Cerebellar nuclear complex (tissue), 1 donor: ENCODE measurements around the gene EXOC4.

Experiments used
- DNase-seq, 2 experiments: peaks; one replicate each; lab custom pipeline; 2025; lab: John Stamatoyannopoulos, UW

EXOC4 gene

DNA sequence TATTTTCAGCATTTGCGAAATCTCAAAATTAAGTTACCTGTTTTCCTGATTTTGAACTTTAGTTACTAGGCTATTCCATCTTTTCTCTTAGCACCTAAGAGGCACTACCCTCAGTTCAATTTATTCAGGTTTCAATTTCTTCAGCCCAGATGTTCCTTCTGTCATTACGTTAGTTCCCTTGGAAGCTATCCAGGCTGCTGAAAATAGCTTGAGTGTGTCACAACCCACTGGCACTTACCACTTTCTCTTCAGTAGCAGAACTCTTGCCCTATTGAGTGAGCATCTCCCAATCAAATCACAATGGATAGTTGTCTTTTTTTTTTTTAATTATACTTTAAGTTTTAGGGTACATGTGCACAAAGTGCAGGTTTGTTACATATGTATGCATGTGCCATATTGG lies 541.6 kb downstream of the EXOC4 start:
- no peak for DNase-seq

DNA sequence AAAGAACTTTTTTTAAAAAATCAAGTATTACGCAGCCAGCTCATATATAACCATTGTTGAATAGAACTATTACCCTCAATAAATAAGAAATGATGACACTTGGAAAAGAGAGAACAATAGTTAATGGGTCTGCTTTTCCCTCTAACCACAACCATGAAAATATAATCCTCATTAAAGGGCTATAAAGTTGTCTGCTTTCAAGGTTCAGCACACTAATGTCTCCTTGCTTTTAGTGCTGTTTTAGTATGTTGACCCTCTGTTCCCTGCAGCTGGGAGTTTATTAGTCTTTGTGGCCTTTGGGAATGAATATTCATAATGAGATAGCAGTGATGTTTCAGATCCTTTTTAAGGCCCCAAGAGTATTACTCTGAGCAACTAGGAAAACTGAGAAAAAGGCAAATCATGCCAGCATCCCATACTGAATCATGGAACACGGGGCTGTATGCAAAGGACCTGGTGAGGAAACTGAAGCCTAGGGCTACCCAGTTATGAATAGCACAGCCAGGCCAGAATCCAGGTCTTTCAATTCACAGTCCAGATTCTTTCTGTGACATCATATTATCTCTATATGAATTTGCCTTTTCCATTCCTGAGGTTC lies 542.3 kb downstream of the EXOC4 start:
- DNase-seq, result no peak

DNA sequence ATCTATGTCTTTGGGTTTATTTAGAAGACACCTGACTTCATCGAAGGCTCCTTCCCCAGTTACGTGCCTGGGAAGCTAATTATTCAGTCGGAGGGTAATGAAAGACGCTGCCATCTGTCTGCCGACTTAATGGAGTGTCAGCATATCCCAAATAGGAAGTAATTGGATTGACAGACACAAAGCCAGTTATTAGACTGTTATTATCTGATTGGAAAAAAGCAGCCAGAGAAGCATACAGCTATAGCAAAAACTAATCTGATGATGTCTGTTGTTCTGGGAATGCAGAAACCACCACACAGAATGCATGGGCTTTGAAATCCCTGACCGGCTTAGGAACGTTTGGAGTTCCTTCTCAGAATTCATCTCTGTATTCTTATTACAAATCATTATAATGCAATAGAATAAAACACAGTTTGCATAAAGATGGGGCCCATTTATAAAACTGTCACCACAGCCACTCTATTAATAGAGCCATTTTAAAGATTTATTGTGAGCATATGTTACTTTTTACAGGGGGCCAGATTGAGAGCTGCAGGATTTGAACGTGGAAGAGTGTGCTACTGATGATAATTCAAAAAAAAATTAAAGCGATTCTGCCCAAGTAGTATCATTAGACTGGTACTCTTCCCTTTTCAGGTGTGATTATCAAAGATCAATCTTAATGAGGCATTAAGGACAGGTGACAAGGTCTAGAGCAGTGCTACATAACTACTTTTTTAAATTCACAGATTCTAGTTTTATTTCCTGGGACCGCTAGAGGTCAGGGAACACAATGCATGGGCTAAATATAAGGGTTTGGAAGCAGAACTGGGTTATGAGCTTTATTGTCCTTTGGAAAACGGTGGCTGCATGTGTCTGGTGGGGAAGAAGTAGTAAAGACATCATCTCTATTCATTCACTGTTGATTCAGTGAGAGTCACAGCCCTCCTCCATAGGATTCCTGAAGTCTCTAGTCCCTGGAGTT lies 544.2 kb downstream of the EXOC4 start:
- no peak for DNase-seq

DNA sequence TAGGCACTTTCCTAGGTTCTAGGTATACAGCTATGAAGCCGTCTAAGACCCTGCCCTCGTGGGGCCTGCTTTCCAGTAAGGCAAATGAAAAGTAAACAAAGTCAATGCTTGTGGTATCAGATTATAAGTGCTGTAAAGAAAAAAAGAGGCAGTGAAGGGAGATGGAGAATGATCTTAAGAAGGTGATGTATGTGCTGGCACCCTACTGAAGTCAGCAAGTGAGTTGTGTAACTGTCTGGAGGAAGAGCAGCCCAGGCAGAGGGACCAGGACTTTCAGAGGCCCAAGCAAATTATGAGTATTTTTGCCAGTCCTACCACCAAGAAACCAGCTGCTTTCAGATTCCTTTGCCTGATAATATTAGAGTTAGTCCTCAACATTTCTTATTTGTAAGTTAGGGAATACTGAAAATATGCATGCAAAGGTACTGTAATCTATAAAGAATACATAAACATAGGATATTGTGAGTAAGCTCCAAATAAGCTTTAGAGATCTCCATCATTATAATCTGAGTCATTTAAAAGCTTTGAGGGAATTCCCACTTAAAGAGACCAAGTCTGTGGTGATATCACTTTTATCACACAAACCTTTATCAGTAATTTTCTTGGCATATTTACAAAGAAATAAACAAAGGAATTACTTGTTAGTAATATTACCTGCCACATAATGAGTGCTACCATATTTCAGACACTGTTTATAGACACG lies 545.1 kb downstream of the EXOC4 start:
- DNase-seq, result no peak

DNA sequence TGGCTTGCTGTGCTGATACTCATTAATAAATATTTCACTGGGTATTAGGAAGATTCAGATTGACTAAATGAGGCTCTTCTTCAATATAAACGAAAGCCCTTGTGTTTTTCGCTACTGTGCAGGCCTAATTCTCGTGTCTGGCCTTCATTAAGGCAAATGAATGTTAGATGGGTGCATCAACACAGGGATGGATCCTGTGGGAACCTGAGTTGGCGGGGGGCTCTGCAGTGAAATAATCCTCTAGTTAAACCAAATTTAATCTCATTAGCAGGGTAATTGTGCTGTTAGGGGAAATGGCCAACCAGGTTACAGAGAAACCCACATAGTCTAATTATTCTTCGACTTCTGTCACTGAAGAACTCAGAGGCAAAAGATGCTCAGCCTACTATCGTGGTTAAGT lies 548.5 kb downstream of the EXOC4 start:
- no peak for DNase-seq

DNA sequence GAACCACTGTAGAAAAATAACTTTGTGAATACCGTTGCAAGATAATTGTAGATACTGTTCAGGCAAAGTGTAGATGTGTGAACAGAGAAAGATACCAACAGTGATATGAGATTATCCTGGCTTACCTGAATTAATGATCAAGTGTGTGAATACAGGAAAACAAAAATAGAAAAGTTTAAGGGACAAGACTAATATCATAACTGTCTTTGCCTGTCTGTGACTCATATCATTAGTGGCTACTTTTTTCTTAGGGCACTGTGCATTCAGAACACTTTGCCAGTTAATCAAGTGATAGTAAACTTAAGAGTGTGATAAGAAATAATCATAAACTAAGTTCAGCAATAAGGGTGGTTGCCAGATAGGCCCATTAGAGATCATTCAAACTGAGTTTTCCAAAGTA lies 551.2 kb downstream of the EXOC4 start:
- no peak for DNase-seq

DNA sequence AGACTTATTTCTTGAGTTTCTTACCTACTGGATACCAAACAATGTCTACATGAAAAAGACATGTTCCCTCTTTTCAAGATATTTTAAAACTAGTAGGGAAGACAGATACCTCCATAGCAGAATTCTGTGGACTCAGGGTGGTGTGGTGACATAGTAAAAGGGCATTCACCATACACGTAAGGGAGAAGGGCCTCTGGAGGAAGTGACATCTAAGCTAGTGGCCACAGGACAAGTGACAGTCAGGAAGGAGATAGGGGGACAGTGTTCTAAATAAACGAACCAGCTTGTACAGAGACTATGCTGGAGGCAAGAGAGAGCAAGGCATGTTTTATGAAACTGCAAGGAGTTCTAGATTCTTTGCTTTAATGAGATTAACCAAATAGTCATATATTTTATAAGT lies 552.5 kb downstream of the EXOC4 start:
- DNase-seq, result no peak

DNA sequence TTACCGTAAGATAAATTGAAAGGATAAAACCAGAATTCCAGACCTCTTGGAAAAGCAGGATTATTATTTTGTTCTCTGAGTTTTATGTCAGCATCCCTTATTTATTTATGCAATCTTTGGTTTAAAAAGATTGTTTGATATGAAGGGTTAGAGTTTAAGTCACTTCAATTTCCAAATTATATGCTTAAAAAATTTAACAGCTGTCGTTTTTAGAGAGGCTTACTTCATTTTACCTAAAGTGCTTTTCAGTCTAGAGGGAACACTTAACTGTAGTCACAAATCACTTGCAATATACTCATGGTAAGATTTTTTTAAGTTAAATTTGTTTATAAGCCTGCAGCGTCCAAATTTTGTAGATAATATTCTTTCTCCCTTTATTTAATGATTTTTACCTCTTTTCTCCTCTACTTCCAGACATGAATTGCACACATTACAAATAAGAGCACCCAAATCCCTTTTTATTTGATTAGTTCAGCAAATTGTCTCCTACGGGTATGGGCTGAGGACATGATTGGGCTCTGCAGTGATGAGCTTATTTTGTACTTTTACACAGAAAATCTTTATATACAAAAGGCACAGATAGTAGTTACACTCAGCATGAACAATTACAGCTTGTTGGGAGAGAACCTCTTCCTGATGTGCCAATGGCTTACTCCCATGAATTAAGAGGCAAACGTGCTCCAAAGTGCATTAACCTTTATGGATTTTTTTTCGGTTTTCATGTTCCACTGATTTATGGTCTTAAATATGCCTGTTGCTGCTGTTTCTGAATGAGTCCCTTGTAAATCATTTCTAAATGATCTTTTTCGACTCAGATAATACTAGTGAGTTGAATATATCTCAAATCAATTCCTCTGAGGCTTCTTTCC lies 555.0 kb downstream of the EXOC4 start:
- no peak for DNase-seq

DNA sequence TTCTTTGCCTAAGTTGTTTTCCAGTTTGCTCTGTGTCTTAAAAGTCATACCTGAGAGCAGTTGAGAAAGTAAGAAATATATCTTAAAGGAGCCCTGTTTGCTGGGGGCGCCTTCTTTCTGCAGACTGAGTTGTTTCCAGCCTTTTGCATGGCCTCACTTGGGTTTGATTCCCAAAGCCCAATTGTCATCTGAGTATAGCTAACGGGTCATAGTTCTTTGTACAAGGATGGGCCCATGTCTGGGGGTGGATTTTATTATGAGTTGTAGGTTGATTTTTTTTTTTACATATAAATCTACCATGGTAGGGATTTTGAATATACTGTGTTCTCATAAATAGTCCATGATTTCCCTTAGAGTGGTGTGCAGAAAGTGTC lies 555.6 kb downstream of the EXOC4 start:
- DNase-seq, result no peak

DNA sequence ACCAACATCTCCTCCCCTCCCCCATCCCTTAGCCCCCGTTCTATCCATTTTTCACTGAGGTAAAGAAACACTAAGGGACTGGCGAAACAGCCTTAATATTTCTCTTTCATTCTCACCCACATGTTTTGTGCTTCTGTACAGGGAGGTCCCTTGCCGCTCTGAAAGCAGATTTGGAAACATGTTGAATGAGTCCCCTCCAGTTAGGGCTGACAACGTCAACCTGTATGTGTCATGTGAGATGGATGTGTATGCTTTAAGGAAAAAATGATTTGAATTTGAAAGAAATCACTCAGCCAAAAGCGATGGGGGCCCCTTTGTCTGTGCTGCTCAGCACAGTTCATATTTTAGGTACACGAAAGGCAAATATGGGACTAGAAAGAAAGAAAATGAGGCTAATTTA lies 560.0 kb downstream of the EXOC4 start:
- DNase-seq, result no peak

DNA sequence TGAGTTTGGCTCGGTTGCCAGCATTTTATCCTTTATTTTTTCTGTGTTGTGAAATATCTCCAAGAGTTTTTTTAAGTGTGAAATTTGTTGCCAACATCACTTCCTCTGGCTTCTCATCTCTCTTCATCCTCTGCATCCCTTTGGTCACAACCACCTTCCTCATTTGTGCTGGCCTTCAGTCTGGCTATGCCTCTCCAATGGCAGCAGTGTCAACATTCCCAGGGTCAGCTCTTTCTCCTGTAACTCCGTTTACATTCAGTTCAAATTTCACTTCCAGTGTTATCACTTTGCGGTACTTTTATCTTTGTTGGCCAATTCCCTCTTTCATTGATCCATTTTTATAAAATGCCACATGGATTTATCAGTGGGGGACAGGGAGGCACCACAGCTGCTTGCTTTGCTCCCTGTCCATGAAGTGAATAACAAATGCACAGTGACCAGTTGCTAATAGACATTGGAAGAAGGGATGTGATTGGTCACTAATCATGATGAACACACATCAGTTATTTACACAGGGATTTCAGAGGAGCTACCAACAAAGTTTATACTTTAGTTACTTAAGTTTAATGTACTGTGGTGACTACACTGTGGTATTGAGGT lies 562.8 kb downstream of the EXOC4 start:
- no peak for DNase-seq

DNA sequence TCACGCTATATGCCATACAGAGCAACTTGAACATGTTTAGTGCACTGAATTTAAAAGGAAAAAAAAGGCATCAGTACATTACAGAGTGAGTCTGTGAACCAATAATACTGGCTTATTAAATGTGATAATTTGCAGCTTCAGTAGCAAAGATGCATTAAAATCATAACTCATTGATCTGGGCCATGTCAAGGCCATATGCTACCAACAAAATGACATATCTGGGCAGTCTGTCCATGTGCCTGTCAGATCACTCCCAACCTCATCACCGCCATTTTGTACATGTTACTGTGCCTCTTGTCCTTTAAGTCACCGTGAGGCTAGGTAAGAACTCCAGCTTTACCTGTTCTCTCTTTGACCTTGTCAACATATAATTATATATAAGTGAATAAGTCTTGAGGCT lies 566.8 kb downstream of the EXOC4 start:
- no peak for DNase-seq

DNA sequence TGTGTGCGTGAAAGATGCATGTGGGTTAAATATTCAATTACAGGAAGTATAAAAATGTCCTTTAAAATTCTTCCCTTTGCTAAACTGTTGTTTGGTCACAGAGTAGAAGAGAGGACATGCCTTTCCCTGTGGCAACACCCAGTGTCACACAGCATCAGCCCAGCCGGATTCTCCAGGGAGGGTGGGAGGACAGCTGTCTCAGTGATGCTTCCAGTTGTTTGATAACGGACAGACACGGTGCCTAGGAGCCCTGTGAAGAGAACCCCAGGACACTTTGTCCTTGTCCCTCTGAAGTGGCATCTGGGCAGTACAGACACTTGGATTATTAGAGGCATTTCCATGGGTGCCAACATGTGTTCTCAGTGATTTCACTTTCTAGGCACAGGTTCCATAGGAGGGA lies 567.7 kb downstream of the EXOC4 start:
- DNase-seq, result no peak

DNA sequence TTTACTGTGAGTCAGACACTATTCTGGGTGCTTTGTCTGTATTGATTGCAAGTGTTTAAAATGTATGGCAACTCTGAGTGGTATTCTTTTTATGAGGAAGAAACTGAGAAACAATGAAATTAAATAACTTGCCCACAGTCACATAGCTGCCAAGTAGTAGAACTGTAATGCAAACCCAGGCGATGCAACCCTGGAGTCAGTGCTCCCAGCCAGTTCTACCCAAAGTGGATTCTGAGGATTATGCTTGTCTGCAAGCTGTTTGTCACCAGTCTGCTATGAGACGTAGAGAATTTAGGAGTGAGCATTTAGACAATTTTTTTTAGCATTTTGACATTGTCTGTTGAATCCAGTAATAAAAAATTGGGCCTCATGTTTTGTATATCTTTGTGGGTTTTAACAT lies 568.3 kb downstream of the EXOC4 start:
- no peak for DNase-seq

DNA sequence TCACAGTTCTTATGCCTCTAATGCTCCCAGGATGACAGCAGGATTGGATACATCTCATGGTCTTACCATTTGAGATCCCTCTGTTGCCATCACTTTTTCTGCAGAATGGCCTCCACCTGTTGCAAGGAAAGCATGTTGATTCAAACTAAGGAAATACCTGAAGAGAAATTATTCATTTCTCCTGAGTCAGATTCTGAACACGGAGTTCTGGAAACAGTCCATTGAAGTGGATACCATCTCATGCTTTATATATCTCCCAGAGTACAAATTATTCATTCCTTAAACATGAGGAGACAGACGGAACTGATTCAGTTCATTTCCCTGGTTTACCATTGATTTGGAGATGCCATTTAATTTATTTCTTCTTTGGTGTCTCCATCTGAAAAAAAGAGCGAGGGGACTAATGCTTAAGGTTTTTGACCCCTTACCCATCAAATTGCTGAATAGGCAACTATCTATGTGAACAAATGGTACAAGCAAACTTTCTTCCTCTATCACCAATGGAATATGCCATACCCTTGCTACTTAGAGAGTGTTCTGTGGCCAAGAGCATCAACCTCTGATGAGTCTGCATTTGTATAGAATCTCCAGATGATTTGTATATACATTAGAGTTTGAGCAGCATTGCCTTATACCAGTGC lies 569.2 kb downstream of the EXOC4 start:
- DNase-seq, result no peak

DNA sequence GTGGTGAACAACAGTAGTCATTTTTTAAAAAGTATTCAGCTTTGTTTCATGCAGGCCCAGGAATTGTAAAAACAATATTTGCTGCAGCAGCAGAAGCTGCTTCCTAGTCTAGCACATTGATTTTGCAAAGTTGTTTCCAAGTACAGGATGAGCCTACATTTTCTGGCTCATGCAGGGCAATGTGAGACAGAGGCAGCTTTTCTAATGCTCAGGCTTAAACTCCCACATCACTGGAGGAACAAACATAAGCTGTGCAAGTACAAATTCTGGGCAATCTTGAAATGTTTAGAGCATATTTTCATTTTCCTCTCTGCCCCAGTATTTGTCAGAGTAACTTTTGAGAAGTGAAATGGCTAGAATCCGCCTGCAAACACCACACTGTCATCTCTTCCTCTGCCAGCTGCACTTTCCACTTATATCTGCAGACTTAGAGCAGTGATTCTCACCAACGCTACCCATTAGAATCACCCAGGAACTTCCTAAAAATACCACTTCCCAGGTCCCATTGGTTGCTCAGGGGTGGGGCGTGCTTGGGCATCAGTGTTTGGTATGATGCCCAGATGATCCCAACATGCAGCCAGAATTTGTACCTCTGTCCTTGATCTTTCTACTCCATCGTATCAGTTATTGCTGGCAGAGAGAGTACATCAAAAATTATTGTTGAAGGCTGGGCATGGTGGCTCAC lies 570.1 kb downstream of the EXOC4 start:
- DNase-seq, result no peak

DNA sequence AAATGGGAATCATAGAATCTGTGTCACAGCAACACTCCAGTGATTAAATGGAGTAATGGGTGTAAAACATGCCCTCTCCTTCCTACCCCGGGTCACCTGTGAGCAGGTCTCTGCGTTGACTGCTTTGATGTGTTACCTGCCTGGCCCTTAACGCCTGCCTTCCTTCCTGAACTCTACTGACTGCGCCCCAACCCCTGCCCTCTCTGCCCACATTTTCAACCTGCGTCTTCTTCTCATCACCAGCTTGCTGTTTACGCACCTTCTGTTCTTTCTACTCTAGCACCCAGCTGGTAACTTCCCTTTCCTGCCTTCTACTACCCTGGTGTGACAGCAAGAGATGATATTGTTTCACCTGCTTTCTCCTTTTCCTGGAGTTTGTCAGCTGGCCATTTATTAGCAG lies 571.3 kb downstream of the EXOC4 start:
- no peak for DNase-seq

DNA sequence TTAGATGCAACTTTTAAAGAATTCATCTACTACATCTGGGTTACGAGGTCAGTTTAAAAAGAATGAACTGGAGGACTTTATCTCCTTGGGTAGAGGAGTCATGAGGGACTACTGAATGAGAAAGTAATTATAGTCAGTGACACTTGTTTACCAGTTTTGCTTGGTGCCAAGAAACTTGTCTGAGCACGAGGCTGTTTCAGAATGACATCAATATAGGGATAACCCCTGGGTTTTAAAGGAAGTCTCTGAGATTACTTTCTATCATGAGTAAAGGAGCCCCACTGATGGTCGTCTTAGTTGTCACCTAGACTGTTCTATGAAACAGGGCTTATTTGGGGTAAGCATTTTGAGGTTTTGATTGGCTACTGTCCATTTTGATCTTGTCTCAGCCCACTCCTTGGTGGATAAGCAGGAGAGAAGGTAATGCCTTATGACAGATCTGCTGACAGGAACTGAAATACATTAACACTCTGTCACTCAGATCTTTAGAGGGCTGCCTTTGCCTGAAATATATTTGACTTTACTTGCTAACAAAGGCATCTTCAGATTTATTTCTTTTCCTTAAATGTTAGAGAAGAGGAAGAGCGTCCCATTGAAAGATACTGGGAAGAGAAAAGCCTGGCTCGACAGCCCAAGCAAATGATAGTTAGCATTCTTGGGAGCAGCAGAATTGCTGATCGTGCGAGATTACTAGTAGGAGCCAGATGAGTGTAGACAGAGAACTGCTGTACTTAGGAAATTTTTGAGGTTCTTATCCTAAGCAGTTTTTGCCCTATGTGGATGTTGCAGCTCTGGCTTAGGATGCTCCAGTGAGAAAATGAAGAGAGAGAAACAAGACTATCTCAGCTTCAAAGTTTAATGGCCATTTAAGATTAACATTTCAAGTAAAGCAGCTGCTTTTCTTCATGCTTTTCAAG lies 575.1 kb downstream of the EXOC4 start:
- no peak for DNase-seq

DNA sequence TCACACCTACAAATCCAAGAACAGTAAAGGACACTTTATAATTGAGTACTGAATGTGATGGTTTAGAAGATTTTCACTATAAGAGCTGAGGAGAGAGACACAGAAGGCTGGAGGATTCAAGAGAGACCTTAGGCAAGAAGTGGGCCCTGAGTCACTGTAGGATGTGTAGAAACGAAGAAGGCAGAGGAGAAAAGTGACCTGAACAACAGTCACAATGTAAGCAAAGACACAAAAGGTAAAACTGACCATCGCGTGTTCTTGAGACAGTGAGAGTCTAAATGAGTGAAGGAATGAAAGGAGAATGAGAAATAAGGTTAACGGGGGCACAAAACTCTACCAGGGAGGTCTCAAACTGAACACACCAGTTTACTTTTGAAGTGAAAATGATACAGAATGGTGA lies 576.0 kb downstream of the EXOC4 start:
- DNase-seq, result no peak
